GM23338 (cell line): ENCODE measurements around the gene GRIPAP1.

Experiments used
- CREB1 ChIP-seq: fragments of 250-450 bp; sonication (Bioruptor Pico); IDR thresholded peaks from 2 replicates; pipeline ENCODE4 v1.5.0; 2020; ENCODE audit warnings: low read depth, mild to moderate bottlenecking, moderate library complexity
- EZH2 ChIP-seq: fragments of 200-600 bp; sonication (generic); IDR thresholded peaks from one replicate; pipeline ENCODE4 v1.8.0; 2017; ENCODE audit warnings: antibody characterized with exemption, mild to moderate bottlenecking, low read depth; ENCODE audit not compliant: unreplicated experiment
- EZH2phosphoT487 ChIP-seq: fragments of 200-600 bp; sonication (generic); IDR thresholded peaks from one replicate; pipeline ENCODE4 v1.8.1; 2018; ENCODE audit warnings: antibody characterized with exemption; ENCODE audit not compliant: unreplicated experiment
- JUNB ChIP-seq: IDR thresholded peaks from one replicate; pipeline ENCODE4 v1.6.1; 2016; ENCODE audit warnings: antibody characterized with exemption; ENCODE audit not compliant: unreplicated experiment
- NANOG ChIP-seq: IDR thresholded peaks from 2 replicates; pipeline ENCODE4 v1.6.1; 2016; ENCODE audit warnings: antibody characterized with exemption, borderline replicate concordance
- POLR2AphosphoS5 ChIP-seq: IDR thresholded peaks from 2 replicates; pipeline ENCODE4 v1.6.1; 2016; ENCODE audit warnings: antibody characterized with exemption, low read depth
- REST ChIP-seq: IDR thresholded peaks from one replicate; pipeline ENCODE4 v1.6.1; 2018; ENCODE audit warnings: antibody characterized with exemption; ENCODE audit not compliant: unreplicated experiment
- STAT1 ChIP-seq: IDR thresholded peaks from one replicate; pipeline ENCODE4 v1.6.1; 2016; ENCODE audit warnings: antibody characterized with exemption; ENCODE audit not compliant: unreplicated experiment
- ZNF114 ChIP-seq: fragments of 250-450 bp; sonication (Bioruptor Pico); IDR thresholded peaks from 2 replicates; pipeline ENCODE4 v1.5.0; 2020; ENCODE audit warnings: mild to moderate bottlenecking, moderate library complexity
- ZNF331 ChIP-seq: fragments of 250-450 bp; sonication (Bioruptor Pico); IDR thresholded peaks from 2 replicates; pipeline ENCODE4 v1.5.0; 2020; ENCODE audit warnings: low read depth, mild to moderate bottlenecking, moderate library complexity
- TF ChIP-seq, protein P1 (sequence below), 2 experiments: fragments of 200-600 bp in 1 of 2; sonication (generic) in 1 of 2; conservative IDR thresholded peaks; 2 replicates each; pipeline versions ENCODE4 v1.5.1 to v1.6.1; 2016 to 2017; ENCODE audit warnings: antibody characterized with exemption in 2 of 2, low read depth in 2 of 2, mild to moderate bottlenecking in 2 of 2, moderate library complexity in 1 of 2
- TF ChIP-seq, protein P2 (sequence below): IDR thresholded peaks from 2 replicates; pipeline ENCODE4 v1.6.1; 2016; ENCODE audit warnings: antibody characterized with exemption

DNA sequence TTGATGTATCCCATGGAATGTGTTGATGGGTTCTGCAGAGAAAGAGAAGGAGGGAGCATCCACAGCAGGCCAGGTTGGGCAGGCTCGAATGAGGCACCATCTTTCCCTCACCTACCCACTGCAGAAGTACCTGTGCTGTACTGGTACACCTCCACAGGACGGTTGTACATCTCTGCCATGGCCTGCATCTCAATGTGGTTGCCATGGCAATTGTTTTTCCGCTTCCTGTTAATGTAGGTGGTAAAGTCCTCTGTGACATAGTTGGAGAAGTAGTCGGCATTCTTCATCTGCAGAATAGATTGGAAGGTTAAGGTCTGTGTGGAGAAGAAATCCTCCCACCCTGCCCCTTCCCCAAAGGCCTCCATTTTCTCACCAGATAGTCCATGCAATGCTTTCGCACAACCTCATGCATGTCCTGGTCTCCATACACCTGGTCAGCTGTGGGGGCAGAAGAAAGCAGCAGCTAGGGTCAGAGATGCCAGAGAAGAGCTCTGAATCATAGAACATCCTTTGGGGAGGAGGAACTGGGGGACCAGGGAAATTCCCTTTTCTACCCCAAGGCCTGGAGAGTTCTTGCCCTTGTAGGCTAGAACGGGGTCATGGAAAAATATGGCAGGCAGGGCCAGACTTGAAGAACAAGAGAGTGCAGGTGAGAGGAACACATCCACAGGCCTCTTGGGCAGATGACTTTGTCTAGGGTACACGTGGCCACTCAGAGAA, 67.3 kb downstream of the GRIPAP1 start:
- TF ChIP-seq POLR2AphosphoS5 (no peak), EZH2 (no peak), EZH2phosphoT487 (no peak), REST (no peak), NANOG (no peak), JUNB (no peak), STAT1 (no peak), CREB1 (no peak), ZNF114 (no peak), ZNF331 (CRISPR knock-in tag) (no peak)
- TF ChIP-seq, protein P1, sequence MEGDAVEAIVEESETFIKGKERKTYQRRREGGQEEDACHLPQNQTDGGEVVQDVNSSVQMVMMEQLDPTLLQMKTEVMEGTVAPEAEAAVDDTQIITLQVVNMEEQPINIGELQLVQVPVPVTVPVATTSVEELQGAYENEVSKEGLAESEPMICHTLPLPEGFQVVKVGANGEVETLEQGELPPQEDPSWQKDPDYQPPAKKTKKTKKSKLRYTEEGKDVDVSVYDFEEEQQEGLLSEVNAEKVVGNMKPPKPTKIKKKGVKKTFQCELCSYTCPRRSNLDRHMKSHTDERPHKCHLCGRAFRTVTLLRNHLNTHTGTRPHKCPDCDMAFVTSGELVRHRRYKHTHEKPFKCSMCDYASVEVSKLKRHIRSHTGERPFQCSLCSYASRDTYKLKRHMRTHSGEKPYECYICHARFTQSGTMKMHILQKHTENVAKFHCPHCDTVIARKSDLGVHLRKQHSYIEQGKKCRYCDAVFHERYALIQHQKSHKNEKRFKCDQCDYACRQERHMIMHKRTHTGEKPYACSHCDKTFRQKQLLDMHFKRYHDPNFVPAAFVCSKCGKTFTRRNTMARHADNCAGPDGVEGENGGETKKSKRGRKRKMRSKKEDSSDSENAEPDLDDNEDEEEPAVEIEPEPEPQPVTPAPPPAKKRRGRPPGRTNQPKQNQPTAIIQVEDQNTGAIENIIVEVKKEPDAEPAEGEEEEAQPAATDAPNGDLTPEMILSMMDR (conservative IDR thresholded peaks at IDR 0.05; ENCODE audit: low read depth in 2 of 2) = no peak
- TF ChIP-seq, protein P2, sequence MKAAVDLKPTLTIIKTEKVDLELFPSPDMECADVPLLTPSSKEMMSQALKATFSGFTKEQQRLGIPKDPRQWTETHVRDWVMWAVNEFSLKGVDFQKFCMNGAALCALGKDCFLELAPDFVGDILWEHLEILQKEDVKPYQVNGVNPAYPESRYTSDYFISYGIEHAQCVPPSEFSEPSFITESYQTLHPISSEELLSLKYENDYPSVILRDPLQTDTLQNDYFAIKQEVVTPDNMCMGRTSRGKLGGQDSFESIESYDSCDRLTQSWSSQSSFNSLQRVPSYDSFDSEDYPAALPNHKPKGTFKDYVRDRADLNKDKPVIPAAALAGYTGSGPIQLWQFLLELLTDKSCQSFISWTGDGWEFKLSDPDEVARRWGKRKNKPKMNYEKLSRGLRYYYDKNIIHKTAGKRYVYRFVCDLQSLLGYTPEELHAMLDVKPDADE = no peak
